Esophagus squamous epithelium (tissue), 4 donors: ENCODE data around the gene RGS6.

ENCODE experiments used
- CTCF ChIP-seq, 6 experiments: fragments of 450-650 bp in 4 of 6; fragments of 200-600 bp in 2 of 6; sonication (generic) in 2 of 6; IDR thresholded peaks; one replicate each; pipeline ENCODE4 v1.5.1; 2016 to 2019; ENCODE audit warnings: antibody characterized with exemption in 6 of 6, mild to moderate bottlenecking in 4 of 6, moderate library complexity in 4 of 6
- POLR2A ChIP-seq, 4 donors: fragments of 450-650 bp; IDR thresholded peaks; one replicate each; pipeline ENCODE4 v1.6.1; 2017; ENCODE audit warnings: antibody characterized with exemption in 4 of 4, mild to moderate bottlenecking in 4 of 4, moderate library complexity in 3 of 4

- TF ChIP-seq CTCF (IDR thresholded peaks at IDR 0.05) (no peak), POLR2A (IDR thresholded peaks at IDR 0.05) (no peak)
Measured at GRCh38 chr14:72604133-72604532, 671.9 kb downstream of the RGS6 start.
